Adipocyte (in vitro differentiated cells): ENCODE data around the gene PNMA8A.
A peak's percentile ranks its signal among the peaks of the same experiment; 100 is the strongest.
"Not testable (repeated sequence)": the region's sequence is repeated elsewhere in the genome, so short reads cannot be mapped to it uniquely, and the experiment has no call there.

ENCODE experiments used
- DNase-seq: peaks from one replicate; pipeline ENCODE4 v3.0.0-alpha.2; 2015; ENCODE audit warnings: low read depth
- H3K27me3 ChIP-seq: replicated peaks from 2 replicates; pipeline ENCODE4 v1.7.0; 2013; ENCODE audit warnings: mild to moderate bottlenecking, low read length, moderate library complexity; ENCODE audit not compliant: control insufficient read depth, insufficient read depth
- H3K36me3 ChIP-seq: 2 replicates; pipeline ENCODE4 v1.7.0; 2013; ENCODE audit warnings: low read length, mild to moderate bottlenecking, moderate library complexity; ENCODE audit not compliant: control insufficient read depth, insufficient read depth, severe bottlenecking
- H3K4me1 ChIP-seq: 2 replicates; pipeline ENCODE4 v1.7.0; 2013; ENCODE audit warnings: mild to moderate bottlenecking, low read length, moderate library complexity; ENCODE audit not compliant: control insufficient read depth, insufficient read depth
- H3K4me3 ChIP-seq: 2 replicates; pipeline ENCODE4 v1.7.0; 2013; ENCODE audit warnings: mild to moderate bottlenecking, low read length, moderate library complexity
- H3K9ac ChIP-seq: 2 replicates; pipeline ENCODE4 v1.7.0; 2013; ENCODE audit warnings: mild to moderate bottlenecking, low read length, moderate library complexity
- H3K9me3 ChIP-seq: 2 replicates; pipeline ENCODE4 v1.7.0; 2013; ENCODE audit warnings: mild to moderate bottlenecking, low read length, moderate library complexity; ENCODE audit not compliant: control insufficient read depth

Gene PNMA8A

DNA sequence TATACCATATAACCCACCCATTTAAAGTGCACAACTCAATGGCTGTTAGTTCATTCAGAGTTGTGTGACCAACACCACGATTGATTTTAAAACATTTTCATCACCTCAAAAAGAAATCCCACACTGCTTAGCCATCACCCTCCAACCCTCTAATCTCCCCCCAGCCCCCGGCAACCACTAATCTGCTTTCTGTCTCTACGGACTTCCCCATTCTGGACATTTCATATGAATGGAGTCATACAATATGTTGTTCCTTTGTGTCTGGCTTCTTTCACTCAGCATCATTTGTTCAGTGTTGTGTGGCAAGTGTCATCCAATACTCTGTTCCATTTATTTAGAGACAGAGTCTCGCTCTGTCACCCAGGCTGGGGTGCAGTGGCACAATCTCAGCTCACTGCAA, 28.3 kb upstream of the PNMA8A start:
- H3K27me3 ChIP-seq = no peaks in the 10 kb centered on the region
- H3K4me3 ChIP-seq = no peak overlapping the region
- no peaks in the 10 kb centered on the region for H3K36me3 ChIP-seq
- peaks cover 2% of the 10 kb centered on the region for H3K9me3 ChIP-seq
- DNase-seq = no peak
- no peak overlapping the region for H3K9ac ChIP-seq
- no peaks in the 10 kb centered on the region for H3K4me1 ChIP-seq

DNA sequence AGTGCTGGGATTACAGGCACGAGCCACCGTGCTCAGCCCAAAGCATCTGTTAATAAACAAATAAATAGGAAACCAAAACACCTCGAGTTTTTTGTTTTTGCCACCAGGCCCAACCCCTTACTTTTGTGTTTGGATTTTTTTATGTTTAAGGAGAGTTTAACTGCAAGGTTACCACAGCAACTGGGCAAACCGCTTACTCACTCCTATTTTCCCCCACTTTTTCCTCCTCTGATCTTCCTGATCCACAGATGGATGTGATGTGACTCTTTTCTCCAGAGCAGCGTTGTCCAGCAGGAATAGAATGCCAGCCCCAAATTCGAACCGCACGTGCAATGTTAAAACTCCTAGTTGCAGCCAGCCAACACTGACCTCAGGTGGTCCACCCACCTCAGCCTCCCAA, 26.4 kb upstream of the PNMA8A start:
- H3K4me3 ChIP-seq = no peak overlapping the region
- no peaks in the 10 kb centered on the region for H3K36me3 ChIP-seq
- no peak overlapping the region for H3K9ac ChIP-seq
- no peaks in the 10 kb centered on the region for H3K9me3 ChIP-seq
- no peaks in the 10 kb centered on the region for H3K27me3 ChIP-seq
- DNase-seq = no peak
- H3K4me1 ChIP-seq = peaks cover 6% of the 10 kb centered on the region

DNA sequence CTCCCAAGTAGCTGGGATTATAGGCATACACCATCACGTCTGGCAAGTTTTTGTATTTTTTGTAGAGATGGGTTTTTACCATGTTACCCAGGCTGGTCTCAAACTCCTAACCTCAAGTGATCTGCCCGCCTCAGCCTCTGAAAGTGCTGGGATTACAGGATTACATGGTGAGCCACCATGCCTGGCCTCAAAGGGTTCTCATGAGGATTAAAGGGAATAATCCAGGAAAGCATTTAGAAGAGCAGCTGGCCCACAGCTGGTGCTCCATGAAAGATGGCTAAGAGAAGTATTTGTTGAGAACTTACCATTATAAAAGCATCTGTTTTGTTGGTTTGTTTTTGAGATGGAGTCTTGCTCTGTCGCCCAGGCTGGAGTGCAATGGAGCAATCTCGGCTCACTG, 25.5 kb upstream of the PNMA8A start:
- not testable (repeated sequence) for H3K36me3 ChIP-seq, H3K9me3 ChIP-seq, H3K27me3 ChIP-seq, DNase-seq, H3K9ac ChIP-seq, H3K4me3 ChIP-seq
- H3K4me1 ChIP-seq = peaks cover 11% of the 10 kb centered on the region

DNA sequence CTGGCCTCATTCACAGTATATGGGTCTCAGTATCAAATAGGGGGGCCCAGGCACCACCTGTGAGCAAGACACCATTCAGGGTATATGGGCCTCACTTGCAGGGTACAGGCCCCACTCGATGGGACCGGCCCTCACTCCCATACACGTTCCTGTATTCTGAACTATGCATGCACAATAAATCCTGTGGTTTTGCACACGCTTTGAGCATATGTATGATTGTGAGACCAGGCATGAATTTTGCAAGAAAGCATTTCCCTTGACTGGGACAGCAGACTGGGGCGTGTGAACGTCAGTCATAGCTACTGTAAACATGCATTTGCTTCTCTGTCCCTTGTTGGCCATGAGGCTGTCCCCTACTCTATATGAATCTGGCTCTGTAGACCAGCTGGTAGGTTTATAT, 24.9 kb upstream of the PNMA8A start:
- no peak overlapping the region for H3K4me3 ChIP-seq
- no peaks in the 10 kb centered on the region for H3K9me3 ChIP-seq
- H3K27me3 ChIP-seq = no peaks in the 10 kb centered on the region
- DNase-seq = no peak
- no peak overlapping the region for H3K9ac ChIP-seq
- peaks cover 11% of the 10 kb centered on the region for H3K4me1 ChIP-seq
- H3K36me3 ChIP-seq = no peaks in the 10 kb centered on the region

DNA sequence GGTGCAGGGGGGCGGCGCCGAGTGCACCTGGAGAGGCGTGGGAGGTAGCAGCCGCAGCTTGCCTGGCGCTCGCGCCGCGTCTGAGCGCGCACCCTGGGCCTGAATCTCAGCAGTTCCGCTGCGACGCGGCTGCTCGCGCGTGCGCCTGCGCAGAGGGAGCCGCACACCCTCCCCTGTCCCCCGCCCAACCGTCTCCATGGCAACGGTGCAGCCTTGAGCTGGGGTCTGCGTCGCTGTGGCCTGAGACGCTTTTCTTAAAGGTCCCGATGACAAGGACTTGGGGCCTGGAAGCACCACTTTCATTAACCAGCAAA, 24.4 kb upstream of the PNMA8A start, which contains the start of gene PNMA8B:
Gene PNMA8B (minus strand): TSS at position 82 of the 314 bp plus-strand sequence. CDS start 402 bp downstream, outside the sequence.
- Histone ChIP-seq H3K9me3 (no peaks in the 10 kb centered on the region), H3K4me1 (peaks cover 11% of the 10 kb centered on the region), H3K9ac (peak within 1 kb of the TSS; percentile 78), H3K36me3 (no peaks in the 10 kb centered on the region), H3K27me3 (no peaks in the 10 kb centered on the region), H3K4me3 (peak within 1 kb of the TSS; percentile 70)
- DNase-seq = peak; percentile 71

DNA sequence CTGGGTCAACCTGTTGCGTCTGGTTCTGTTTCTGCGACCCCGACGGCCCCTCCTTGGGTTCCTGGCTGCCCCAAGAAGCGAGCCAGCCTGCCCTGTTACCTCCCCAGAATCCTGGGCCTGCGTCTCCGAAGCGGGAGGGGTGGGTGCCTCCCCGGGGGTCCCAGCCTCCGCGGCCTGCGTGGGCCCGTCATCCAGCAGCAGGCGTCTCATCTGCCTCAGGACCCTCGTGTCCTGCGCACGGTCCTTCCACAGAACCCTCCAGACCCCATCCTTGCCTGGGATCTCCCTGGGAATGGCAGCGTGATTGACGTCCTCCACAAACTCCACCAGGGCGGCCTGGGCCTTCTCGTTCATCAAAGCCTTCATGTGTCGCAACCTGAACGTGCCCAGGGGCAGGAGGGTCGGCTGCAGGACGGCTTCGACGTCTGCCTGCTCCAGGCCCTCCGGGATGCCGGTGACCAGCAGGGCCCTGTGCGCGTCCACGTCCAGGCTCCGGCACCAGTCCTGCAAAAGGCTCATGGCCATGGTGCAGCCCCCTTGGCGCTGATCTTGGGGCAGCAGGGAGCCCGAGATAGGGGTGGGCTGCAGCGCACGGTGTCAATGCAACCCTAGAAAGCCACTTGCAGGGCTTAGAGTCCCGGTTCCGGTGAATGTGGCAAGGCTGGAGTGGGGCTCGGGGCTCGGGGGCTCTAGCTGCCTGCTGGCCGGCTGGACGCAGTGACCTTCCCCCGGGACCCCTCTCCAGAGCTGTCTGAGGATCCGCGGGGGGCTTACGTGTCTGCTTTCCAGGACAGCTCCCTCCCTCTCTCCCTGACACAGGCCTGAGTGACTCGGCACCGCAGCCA, 23.8 kb upstream of the PNMA8A start:
- no peak for DNase-seq
- Histone ChIP-seq H3K9ac (peak overlapping the region; percentile 78), H3K9me3 (no peaks in the 10 kb centered on the region), H3K4me1 (peaks cover 12% of the 10 kb centered on the region), H3K4me3 (peak overlapping the region; percentile 70), H3K36me3 (no peaks in the 10 kb centered on the region), H3K27me3 (no peaks in the 10 kb centered on the region)

DNA sequence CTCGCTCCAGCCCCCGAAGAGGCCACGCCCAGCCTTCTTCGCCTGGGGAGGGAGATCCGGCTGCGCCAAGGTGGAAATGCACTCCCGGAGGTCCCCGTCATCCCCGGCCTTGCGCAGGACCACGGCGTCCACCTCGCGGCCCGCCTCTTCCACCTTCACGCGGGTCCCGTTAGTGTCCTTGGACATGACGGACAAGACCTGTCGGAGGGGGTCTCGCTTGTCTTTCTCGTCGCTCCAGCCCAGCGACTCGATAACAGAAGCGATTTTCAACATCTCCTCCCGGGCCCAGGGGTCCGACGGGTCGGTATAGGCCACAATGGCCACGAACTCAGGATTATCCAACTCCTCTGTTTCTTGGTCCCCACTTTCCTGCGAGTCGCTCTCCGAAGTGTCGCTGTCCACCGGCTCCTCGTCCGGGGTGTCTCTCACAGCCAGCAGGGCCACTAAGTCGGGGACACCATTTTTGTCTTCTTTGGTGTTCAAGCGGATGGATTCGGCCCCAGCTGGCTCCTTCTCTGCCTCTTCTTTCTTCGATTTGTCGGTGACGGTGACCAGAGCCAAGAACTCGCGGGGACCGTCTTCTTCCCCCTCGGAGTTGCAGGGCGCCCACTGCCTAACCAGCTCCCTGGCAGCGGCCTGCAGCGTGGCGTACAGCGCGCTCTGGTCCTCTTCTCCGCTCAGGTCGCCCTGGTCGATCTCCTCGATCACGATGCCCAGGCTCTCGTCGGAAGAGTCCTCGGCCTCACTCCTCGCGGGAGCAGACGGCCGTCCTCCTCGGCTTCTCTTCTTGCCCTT, 23.0 kb upstream of the PNMA8A start:
- DNase-seq = no peak
- peak overlapping the region; percentile 79 for H3K9ac ChIP-seq
- no peak overlapping the region for H3K4me3 ChIP-seq
- H3K4me1 ChIP-seq = peaks cover 21% of the 10 kb centered on the region
- H3K27me3 ChIP-seq = no peaks in the 10 kb centered on the region
- H3K36me3 ChIP-seq = no peaks in the 10 kb centered on the region
- no peaks in the 10 kb centered on the region for H3K9me3 ChIP-seq

DNA sequence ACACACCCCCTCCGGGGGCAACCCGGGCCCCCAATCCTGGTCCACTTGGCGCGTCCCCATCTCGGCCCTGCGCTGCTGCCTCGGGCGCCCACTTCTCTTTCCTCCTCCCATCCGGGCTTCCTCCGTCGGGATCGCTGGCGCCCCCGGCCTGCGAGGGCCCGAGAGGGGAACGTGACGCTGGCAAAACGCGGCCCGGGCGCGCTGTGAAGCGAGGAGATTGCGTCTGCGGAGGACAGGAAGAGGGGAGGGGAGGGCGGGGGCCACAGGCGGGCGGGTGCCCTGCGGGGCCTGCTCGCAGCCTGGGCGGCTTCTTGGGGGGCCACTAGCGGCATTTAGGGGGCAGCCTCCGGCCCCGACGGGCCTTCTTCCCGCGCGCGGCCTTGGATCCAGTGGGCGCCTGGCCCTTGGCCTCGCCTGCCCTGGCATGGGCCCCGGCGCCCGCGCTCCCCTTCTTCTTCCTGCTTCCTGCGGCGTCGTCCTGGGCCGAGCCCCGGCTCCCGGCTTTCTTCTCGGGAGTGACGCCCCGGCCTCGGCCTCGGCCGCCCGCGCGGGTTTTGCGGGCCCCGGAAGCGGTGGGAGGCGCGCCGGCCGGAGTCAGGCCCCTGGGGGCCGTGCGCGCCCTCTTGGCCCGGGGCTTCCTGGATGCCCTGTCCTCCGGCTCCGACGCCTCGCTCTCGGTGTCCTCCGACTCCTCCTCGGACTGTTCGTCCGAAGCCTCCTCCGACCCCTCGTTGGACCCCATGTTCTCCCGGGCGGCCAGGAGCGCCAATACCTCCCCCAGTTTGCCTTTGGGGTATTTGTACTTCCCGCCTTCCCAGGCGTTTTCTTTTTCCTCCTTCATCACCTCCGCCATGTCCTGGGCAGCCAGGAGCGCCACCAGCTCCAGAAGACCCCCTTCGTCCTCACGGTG, 22.1 kb upstream of the PNMA8A start:
- H3K4me3 ChIP-seq = peak overlapping the region; percentile 41
- no peaks in the 10 kb centered on the region for H3K36me3 ChIP-seq
- peak overlapping the region; percentile 79 for H3K9ac ChIP-seq
- DNase-seq = no peak
- no peaks in the 10 kb centered on the region for H3K27me3 ChIP-seq
- H3K9me3 ChIP-seq = no peaks in the 10 kb centered on the region
- peaks cover 29% of the 10 kb centered on the region for H3K4me1 ChIP-seq

DNA sequence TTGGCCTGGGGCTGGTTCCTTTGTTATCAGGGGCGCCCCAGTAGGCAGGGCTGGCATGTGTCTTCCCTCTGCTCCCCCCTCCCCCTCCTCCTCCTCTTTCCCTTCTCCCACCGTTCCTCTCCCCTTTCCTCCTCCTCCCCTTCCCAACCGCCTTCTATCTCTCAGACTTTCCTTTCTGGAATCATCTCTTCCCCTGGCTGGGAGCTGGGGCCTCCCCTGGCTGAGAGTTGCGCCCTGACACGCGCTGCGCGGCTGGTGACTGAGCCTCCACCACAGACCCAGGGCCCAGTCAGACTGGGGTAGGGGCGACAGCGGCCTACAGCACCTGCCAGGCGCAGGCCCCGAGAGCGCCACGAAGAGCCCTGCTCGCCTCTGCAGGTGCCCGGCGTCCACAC, 21.5 kb upstream of the PNMA8A start:
- H3K36me3 ChIP-seq = no peaks in the 10 kb centered on the region
- no peaks in the 10 kb centered on the region for H3K27me3 ChIP-seq
- no peaks in the 10 kb centered on the region for H3K9me3 ChIP-seq
- no peak for DNase-seq
- peaks cover 31% of the 10 kb centered on the region for H3K4me1 ChIP-seq
- H3K9ac ChIP-seq = peak overlapping the region; percentile 79
- peak overlapping the region; percentile 41 for H3K4me3 ChIP-seq

DNA sequence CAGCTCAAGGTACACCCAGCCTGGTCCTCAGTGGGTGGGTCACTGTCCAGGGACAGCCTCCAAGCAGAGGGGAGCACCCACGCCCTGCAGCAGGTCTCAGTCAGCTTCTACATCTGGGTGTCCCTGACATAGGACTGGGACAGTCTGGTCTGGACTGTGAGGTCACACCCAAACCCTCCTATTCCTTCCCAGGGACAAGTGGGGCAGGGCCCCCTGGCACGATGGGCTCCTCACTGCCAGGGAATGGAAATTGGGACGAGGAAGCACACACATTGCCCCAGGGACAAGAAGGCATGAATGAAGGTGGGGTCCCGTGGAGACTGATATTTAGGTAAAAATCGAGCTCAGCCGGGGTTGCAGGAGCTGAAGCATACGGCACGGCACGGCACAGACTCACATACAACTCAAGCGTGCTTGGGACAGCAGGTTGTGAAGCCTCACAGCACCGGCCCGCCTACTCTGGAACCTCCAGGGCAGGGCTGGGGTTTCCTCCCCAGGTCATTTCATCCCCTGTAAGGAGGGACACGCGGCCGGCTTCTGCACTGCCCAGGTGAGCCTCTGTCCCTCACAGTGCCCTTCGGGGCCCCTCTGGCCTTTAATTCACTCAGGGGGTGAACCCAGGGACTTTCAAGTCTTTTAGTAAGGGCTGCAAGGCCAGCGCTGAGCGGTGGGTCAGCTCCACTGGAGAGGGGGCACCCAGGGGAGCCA, 20.8 kb upstream of the PNMA8A start:
- Histone ChIP-seq H3K4me1 (peaks cover 37% of the 10 kb centered on the region), H3K9ac (peak overlapping the region; percentile 79), H3K4me3 (no peak overlapping the region), H3K9me3 (no peaks in the 10 kb centered on the region), H3K27me3 (no peaks in the 10 kb centered on the region), H3K36me3 (no peaks in the 10 kb centered on the region)
- no peak for DNase-seq
